ENCODE results near the gene GOSR1.

Gene GOSR1

DNA sequence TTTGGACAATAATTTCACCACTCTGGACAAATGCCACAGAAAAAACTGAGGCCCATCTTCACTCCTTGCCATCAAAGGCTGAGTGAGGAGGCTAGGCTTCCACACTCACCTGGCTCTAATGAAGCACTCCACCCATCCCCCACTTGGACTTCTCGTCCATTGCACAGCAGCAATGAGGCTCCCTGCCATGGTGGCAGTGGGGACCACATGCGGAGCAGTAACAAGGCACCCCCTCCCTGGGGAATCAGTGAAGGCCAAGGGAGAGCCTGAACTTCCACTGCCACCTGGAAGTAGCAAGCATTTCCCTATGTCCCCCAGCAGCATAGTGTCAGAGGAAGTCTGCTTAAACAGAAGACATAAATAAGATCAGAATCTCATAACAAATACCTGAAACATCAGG, 2.0 kb upstream of the GOSR1 start:
- FAIRE-seq (no peak), DNase-seq (ENCODE audit: insufficient read length, low spot score) (no peak)
- no peak for TF ChIP-seq POLR2A (IDR thresholded peaks at IDR 0.05; ENCODE audit: low read depth, low read length)

DNA sequence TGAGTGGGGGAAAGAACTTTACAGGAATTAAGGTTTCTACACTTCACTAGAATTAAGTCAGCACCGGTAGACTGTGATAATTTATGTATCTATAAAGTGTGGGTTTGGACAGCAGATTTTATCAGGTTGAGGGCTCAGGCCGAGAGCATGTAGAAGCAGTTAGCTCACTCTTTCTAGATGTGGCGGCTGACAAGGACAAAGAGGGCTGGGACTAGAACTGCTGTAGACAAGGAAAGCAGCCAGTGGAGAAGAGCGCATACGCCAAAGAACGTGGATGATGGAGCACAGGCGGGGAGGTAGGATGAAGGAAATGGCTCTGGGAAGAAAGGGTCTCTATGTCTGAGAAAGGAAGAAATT, 504 bp upstream of the GOSR1 start:
- no peak for FAIRE-seq
- no peak for TF ChIP-seq POLR2A (IDR thresholded peaks at IDR 0.05; ENCODE audit: low read depth, low read length)
- peak; percentile 3 for DNase-seq (ENCODE audit: insufficient read length, low spot score)

DNA sequence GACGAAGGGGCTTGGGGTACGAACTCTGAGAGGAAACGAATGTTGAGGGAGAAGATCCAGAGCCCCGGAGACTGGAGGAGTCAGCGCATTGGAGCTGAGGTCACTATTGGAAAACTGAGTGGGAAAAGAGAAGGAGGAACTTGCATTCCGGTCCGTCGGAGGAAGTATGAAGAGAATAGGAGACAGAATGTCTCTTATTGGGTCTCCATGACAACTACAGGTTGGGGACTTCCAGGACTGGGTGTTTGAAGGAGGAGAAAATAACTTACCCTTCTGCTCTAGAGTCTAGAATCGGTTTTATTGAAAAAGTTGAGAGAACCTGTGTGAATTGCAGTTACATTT, 537 bp downstream of the GOSR1 start:
- no peak for TF ChIP-seq POLR2A (IDR thresholded peaks at IDR 0.05; ENCODE audit: low read depth, low read length)
- FAIRE-seq (no peak), DNase-seq (ENCODE audit: insufficient read length, low spot score) (no peak)

GRCh38 chr17:30482555-30482954, 5.3 kb downstream of the GOSR1 start:
- no peak for TF ChIP-seq POLR2A (IDR thresholded peaks at IDR 0.05; ENCODE audit: low read depth, low read length)
- FAIRE-seq, result no peak
- DNase-seq (ENCODE audit: insufficient read length, low spot score), result no peak

GRCh38 chr17:30483159-30483558, 6.0 kb downstream of the GOSR1 start:
- FAIRE-seq, result no peak
- no peak for DNase-seq (ENCODE audit: insufficient read length, low spot score)
- no peak for TF ChIP-seq POLR2A (IDR thresholded peaks at IDR 0.05; ENCODE audit: low read depth, low read length)

- no peak for DNase-seq (ENCODE audit: insufficient read length, low spot score)
- no peak for FAIRE-seq
- no peak for TF ChIP-seq POLR2A (IDR thresholded peaks at IDR 0.05; ENCODE audit: low read depth, low read length)
Observed at GRCh38 chr17:30493780-30494179, 16.6 kb downstream of the GOSR1 start.

GRCh38 chr17:30495586-30495985, 18.4 kb downstream of the GOSR1 start:
- no peak for TF ChIP-seq POLR2A (IDR thresholded peaks at IDR 0.05; ENCODE audit: low read depth, low read length)
- FAIRE-seq (no peak), DNase-seq (ENCODE audit: insufficient read length, low spot score) (no peak)

DNA sequence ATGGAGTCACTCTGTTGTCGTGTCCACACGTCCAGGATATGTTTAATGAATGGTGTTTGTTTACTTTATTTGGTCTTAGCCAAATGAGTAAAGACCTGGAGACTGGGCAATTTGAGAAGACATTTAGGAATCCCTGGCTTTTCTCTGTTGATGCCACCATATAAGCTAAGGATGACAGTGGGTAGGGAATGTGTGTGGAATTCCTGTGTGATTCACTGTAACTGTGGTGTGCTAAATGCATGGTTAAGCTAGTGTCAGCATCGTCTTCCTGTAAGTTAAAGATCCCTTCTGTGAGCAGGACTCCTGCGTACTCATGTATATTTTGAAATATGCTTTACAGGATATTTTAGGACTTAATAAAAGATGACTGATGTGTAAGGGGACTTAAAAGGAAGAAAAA, 26.4 kb downstream of the GOSR1 start:
- FAIRE-seq, result no peak
- DNase-seq (ENCODE audit: insufficient read length, low spot score), result no peak
- TF ChIP-seq POLR2A (IDR thresholded peaks at IDR 0.05; ENCODE audit: low read depth, low read length), result no peak

- FAIRE-seq, result no peak
- no peak for DNase-seq (ENCODE audit: insufficient read length, low spot score)
- no peak for TF ChIP-seq POLR2A (IDR thresholded peaks at IDR 0.05; ENCODE audit: low read depth, low read length)
Observed at GRCh38 chr17:30505868-30506417, 28.7 kb downstream of the GOSR1 start.

DNA sequence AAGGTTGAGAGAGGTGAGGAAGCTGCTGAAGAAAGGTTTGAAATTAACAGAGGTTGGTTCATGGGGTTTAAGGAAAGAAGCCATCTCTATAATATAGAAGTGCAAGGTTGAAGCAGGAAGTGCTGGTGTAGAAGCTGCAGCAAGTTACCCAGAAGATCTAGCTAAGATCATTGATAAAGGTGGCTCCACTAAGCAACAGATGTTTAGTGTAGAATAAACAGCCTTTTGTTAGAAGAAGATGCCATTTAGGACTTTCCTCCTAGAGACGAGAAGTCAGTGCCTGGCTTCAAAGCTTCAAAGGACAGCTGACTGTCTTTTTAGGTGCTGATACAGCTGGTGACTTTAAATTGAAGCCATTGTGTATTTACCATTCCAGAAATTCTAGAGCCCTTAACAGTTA, 29.3 kb downstream of the GOSR1 start:
- DNase-seq (ENCODE audit: insufficient read length, low spot score), result no peak
- TF ChIP-seq POLR2A (IDR thresholded peaks at IDR 0.05; ENCODE audit: low read depth, low read length), result no peak
- no peak for FAIRE-seq

GRCh38 chr17:30513346-30513745, 36.1 kb downstream of the GOSR1 start:
- no peak for DNase-seq (ENCODE audit: insufficient read length, low spot score)
- no peak for FAIRE-seq
- no peak for TF ChIP-seq POLR2A (IDR thresholded peaks at IDR 0.05; ENCODE audit: low read depth, low read length)

DNA sequence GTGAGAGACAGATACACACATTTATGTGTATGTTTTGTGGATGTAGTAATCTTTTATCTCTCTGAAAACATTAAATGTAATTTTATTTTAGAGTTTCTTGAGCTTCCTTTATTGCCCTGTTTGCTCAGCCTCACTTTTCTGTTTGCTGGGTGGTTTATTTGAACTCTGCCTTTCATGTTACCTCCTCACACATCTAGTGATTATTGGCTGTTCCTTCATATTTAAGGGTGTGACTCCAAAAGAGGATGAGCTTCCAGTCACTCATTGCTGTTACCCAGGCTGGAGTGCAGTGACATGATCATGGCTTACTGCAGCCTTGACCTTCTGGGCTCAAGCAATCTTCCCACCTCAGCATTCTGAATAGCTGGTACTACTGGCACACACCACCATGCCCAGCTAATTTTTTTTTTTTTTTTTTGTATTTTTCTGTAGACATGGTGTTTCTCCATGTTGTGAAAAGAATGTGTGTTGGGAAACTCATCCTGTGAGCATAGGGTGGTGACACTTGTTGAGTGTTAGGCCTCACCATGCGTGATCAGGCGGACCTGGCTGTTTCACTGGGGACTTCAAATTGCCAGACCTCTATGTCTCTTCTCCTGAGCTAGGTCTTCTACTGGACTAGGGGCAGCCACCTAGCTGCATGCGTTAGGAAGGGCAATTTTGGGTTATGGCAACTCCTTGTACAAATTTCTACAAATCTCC, 37.8 kb downstream of the GOSR1 start:
- no peak for TF ChIP-seq POLR2A (IDR thresholded peaks at IDR 0.05; ENCODE audit: low read depth, low read length)
- no peak for DNase-seq (ENCODE audit: insufficient read length, low spot score)
- no peak for FAIRE-seq

GRCh38 chr17:30517786-30518185, 40.6 kb downstream of the GOSR1 start:
- FAIRE-seq (no peak), DNase-seq (ENCODE audit: insufficient read length, low spot score) (no peak)
- no peak for TF ChIP-seq POLR2A (IDR thresholded peaks at IDR 0.05; ENCODE audit: low read depth, low read length)

- no peak for DNase-seq (ENCODE audit: insufficient read length, low spot score)
- no peak for TF ChIP-seq POLR2A (IDR thresholded peaks at IDR 0.05; ENCODE audit: low read depth, low read length)
- no peak for FAIRE-seq
Observed at GRCh38 chr17:30519166-30519565, 42.0 kb downstream of the GOSR1 start.

DNA sequence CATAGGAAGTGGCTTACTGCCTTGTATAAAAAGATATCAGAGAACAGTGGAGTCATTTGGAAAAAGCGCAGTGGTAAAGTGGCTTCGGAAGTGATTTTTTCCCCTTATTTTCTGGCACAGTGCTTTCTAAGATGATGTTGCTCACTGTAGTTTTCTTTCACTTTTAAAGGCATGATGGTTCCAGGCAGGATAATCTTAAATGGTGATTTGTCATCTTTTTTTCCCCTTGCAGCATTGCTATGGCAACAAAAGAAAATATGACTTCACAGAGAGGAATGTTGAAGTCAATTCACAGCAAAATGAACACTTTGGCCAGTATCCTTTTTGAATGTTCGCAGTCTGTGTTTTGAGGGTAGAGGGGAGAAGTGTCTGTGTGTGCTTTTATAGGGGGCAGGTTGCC, 42.5 kb downstream of the GOSR1 start:
- DNase-seq (ENCODE audit: insufficient read length, low spot score) (peak; percentile 23), FAIRE-seq (peak; percentile 64)
- TF ChIP-seq POLR2A (IDR thresholded peaks at IDR 0.05; ENCODE audit: low read depth, low read length), result no peak

DNA sequence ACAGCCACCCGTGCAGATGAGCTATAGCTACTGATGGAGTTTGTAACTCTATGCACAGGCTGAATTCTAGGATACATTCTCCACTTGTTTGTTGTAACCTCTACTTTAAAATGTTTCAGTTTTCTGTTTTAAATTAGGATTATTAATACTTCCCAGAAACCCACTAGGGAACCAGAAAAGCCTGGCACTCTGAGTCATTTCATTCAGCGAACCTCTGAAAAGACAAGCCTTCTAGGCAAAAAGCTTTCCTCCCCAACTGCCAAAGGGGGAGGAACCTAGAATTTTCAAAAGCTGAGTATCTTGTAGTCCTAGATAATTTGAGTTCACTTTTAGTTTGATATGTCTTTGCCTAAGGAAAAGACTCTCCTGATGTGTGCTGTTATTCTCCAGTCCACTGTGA, 43.2 kb downstream of the GOSR1 start:
- TF ChIP-seq POLR2A (IDR thresholded peaks at IDR 0.05; ENCODE audit: low read depth, low read length), result no peak
- FAIRE-seq (no peak), DNase-seq (ENCODE audit: insufficient read length, low spot score) (no peak)
